HG02759 (cell line): ENCODE data around the gene CDH23.

Source experiments
- ATAC-seq: cut with Tn5 transposase; IDR thresholded peaks from one replicate; pipeline ENCODE4 v1.9.1; 2021; ENCODE audit warnings: mild to moderate bottlenecking, moderate library complexity; ENCODE audit not compliant: unreplicated experiment

CDH23 gene

DNA sequence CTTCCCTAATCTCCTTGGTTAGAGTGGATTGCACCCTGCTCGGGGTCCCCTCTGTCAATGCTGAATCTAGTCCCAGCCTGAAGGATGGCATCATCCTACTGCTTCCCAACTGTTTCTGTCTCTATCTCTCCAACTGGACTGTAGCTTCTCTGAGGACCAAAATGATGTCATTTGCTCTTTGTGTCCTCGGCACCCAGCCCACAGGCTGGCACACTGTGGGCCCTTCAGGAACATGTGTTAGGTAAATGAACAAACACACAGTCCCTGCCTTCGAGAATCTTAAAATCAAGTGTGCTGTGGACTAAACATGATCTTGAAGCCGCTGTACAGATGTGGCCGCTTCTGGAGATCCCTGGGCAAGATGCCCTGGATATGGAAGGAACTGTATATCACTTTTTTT is 5.0 kb upstream of the CDH23 start:
- no peak for ATAC-seq

DNA sequence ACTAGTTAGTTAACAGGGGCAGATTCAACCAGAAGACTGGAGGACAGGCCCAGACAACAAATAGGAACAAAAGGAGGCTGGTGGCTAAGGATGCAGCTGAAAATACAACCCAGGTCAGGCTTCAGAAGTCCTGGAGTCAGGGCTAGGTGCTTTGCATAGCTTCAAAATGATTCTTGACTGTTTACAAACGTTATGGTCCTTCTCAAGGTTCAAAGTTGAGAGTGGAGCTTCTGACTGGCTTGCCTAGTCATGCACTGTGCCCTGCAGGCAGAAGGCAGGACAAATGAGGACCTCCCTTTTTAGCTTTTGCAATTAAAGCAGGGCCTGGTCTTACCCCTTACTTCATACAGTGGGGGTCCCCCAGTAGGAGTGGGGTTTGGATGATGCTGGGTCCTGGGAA is 4.4 kb upstream of the CDH23 start:
- no peak for ATAC-seq

DNA sequence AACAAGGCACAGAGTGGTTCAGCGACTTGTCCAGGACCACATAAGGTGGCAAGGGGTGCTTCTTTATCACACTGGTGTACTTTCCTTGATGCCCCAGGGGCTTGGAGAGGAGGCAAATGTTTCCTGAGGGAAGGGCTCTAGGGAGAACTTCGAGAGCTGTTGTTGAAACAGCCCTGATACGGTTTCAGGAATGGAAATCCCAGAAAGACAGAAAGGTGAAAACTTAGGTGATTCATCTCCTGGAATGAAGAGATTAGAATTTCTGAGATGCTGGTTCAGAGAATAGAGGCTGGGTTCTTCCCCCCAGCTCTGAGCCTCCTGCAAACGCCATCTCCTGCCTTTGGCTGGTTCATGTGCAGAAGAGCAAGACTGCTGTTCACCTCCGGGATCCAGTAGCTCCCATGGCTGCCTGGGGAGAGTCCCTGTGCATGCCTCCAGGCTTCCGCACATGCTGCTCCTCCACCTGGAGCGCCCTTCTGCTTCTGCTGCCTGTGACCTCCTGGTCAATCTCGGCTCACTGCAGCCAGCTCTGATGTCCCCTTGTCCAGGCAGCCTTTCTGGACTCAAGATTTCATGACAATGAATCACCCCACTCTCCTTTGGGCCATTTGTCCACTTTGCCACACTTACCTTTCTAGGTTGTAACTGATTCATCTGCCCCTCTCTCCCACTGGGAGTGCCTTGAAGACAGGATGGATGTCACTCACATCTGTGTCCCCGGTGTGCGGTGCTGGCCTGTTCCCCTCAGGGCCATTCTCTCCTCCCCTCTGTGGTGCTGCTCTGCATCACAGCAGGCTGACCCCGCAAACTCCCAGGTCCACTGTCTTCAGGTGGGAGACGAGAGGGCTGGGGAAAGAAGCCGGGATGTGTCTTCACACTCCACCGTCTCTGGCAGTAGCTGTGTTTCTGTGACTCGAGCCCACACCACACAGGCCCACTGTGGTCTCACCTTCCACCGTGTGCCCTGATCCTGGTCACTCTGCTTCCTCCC is 3.6 kb upstream of the CDH23 start:
- no peak for ATAC-seq

DNA sequence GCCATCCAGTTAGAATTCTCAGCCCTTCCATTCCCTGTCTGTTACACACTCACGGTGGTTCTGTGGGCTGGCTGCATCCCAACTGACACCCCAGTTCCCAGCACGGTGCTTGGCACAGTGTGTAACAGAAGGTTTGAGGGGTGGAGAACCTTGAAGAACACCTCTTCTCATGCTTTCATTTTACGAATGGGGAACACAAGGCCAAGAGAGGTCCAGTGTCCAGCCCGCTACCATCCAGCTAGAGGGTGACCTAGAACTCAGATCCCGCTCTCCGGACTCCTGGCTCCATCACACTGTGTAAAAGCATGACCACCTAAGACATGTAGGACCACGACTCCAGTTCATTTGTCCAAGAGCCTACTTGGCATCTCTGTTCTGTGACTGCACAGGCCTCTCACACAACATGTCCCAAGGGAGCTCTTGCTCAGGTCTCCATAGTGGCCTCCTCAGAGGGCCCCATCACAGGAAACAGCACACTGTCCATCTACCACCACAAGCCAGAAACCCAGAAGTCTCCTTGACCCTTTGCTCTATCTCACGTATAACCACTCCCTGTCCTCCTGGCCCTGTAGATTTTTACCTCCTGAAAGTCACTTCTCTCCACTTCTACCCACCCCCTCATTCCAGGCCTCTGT is 2.8 kb upstream of the CDH23 start:
- ATAC-seq = no peak

DNA sequence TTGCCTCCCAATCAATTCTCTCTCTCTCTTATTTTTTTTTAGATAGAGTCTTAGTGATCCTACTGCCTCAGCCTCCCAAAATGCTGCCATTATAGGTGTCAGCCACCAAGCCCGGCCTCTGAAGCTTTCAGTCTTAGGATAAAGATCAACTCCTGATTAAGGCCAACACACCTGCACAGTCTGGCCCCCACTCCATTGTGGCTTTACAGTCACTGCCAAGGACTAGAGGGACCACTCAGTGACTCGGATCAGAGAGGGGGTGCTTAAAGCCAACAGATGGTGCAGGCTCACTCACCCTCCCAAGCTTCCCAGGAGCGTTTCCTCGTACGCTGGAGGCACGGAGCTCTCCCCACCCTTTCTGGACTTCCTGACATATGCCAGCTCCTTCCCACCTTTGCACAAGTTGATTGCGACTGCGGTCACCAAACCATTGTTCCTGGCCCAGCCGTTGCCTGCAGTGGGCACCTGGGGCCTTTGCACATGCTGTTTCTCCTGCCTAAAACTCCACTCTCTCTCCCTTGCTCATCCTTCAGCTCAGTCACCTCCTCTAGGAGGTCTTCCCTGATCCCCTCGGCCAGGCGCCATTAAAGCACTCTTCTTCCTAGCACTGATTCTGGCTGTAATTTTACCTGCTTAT is 1.7 kb upstream of the CDH23 start:
- no peak for ATAC-seq

DNA sequence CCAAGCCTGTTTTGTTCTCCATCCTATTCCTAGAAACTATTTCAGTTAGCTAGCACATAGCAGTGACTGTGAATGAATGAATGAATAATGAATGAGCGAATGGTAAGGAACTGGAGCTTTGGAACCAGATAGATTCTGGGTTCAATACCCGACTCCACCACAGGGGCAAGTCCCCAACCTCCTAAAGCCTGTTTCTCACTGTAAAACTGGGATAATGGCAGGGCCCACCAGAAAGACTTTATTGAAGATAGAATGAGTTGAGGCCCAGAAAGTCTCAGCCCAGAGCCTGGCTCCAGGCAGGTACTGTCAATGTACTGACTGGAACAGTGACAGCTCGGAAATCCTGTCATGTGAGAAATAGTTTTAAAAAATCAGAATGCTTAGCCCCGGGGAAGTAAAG is 1.1 kb upstream of the CDH23 start:
- ATAC-seq = no peak

DNA sequence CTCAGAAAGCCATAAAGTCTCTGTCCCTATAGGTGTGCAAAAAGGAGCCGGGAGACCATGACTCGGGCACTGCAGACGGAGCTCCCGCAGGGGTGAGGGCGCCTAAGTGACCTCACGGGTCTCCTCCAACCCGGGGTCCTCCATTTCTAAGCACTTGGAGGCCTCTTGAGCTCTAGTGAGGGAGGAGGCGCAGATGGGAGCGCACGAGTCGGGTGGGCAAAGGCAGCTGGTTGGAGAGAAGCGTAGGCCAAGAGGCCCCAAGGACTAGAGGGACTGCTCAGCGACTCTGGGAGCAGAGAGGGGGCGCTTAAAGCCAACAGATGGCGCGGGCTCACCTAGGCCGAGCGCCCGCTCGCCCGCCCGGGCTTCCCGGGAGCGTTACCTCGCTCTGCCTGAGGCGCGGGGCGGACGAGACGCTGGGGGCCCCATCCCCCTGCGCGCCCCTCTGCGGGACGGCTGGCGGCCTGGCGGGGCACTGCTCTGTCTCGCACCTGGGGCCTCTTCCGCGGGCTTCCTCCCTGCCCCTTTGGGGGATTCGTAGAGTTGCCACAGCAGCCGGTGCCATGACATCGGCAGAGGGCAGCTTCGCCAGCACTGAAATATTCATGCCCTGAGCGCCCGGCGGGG is 523 bp upstream of the CDH23 start:
- no peak for ATAC-seq

DNA sequence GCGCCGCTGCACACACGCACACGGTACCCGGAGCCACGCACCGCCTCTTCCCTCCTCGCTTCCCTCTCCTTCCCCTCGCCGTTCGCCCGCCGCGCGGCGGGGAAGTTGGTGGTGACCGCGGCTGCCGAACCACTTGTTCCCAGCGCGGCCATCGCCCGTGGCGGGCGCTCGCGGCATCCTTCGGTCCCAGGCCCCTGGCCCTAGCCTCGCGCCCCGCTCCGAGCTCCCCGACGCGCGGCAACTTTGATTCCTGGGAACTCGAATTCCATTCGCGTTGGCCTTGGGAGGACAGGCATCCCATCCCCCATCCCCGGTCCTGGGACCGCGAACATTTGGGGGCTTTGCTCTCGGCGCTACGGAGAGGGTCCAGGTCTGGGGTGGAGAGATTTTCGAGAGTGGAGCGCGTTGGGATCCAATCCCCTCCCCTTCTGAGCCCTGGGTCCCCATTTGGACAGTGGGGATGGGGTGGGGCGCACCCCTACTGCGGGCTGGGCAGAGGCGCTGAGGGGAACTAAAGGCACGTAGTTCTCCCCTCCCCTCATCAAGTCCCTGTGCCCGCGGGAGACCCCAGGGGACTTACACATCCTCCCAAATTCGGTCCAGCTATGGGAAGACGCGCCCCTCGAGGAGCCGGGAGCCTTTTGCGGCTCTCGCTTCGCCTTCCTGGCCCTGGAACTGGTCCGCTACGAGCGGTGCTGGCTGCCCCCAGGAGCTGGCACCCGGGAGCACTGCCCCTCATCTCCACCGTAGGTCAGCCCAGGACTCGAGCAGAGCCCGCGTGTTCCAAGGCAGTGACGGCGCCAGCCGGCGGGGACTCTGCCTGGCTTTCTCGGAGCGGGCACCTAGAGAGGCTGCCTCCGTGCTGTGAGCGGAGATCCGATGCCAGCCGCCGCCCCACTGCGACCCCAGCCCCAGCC is 834 bp downstream of the CDH23 start:
- ATAC-seq = no peak

DNA sequence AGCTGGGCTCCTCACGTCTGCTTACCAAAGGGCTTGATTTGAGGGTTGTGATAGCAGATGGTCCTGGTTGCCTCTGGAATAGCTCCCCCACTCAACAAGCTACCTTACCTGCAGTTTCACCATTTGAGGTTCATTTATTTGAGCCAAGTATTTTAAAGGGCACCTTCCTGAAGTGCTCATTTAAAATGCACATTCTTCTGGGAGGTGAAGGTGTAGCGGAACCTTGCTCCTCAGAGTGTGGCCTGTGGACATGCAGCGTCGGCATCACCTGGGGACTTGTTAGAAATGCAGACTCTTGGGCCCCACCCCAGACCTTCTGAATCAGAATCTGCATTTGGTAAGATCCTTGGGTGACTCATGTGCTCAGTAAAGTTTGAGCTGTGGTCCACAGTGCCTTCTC is 2.3 kb downstream of the CDH23 start:
- ATAC-seq = no peak

DNA sequence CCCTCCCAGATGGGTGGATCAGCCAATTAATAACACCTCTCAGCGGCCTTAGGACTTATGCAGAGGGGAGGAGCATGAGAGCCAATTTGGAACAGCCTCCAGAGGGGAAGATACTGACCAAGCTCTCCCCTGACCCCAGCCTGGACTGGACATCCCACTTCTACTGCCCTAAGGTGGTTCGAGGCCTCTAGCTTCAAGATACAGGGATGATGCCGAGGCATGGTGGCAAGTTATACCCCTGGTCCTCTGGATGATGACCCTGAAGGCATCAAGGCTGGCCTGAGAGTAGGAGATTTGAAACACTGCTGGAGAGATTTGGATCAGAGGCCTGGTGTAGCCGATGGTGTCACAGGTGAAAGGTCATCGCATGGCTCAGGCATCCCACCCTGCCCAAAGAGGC is 3.2 kb downstream of the CDH23 start:
- ATAC-seq = no peak

DNA sequence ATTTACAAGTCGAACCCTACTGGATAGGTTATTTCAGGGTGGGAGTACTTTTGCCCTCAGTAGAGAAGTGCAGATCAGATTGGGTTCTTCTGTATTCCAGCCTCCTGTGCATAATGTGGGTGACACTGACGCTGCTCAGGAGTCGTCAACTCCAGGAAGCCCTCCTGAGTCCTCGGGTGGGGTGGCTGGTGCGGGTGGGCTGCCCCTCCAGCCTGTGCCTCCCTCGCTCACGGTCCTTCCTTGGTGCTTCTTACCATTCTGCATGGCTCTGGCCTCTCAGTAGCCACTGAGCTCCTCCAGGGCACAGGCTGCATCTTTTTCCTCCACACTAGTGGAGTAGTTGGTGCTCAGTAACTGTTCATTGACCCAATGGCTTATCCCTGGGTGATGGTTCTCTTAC is 4.3 kb downstream of the CDH23 start:
- ATAC-seq = no peak

DNA sequence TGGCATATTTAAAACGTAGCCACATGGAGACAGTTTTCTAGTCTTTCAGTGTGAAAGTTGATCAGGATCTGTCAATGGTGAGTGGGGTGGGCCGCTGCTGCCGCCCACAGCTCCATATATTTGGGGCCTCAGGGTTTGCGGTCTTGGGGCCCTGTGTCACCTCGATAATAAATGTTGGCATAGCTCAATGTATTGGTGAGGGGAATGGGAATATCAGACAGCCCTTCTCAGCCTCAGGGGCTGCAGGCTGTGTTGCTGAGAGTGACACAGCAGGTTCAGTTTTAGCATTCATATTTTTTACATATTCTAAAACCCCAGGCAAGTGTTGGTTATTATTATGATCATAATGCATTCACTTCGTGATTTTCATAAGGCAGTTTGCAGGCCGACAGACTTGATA is 5.3 kb downstream of the CDH23 start:
- ATAC-seq = no peak

DNA sequence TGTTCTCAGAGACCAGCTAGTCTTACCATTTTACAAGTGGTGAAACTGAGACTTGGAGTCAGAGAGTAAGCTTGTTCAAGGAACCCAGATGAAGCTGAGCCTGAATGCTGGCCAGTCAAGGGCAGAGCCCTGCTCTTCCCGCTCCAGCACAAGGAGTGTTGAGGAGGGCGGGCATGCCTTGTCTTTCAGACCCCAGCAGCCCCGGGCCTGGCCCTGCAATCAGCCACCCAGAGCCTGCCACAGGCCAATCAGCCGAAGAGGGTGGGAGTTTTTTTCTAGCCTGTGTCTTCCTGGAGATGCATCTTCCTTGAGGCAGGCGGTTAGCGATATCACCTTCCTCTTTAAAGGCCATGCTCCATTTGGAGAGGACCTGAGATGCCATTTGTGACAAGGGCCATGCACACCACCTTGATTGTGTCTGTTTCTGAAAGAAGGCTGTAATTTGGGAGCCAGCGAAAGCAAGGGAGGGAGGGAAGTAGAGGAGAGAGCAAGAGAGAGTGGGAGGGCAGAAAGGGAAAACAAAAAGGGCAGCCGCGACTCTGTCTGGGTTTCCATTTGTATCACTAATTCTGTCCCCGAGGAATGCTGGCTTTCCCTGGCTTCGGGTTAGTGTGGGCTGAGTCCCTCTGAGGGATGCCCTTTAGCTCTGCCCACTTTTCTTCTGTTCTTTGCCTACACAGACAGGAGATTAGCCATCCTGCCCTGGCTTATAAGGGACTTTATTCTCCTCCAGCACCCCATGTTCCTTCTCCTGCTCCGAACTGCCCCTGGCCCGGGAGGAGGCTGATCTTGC is 8.0 kb downstream of the CDH23 start:
- ATAC-seq = no peak

DNA sequence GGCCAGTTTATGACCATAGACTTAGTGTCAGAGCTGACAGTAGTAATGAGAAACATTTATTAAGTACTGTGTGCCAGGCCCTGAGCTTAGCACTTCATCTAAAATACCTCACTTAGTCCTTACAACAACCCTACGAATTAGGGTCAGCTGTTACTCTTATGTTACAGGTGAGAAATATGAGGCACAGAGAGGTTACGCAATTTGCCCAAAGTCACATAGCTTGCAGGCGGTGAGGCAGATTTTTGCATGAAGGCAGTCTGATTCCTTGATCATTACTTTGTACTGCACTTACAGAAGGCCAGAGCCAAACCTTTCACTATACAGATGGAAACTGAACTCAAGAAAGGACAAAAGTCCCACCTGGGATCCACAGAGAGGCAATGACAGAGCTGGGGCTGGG is 10.2 kb downstream of the CDH23 start:
- no peak for ATAC-seq

DNA sequence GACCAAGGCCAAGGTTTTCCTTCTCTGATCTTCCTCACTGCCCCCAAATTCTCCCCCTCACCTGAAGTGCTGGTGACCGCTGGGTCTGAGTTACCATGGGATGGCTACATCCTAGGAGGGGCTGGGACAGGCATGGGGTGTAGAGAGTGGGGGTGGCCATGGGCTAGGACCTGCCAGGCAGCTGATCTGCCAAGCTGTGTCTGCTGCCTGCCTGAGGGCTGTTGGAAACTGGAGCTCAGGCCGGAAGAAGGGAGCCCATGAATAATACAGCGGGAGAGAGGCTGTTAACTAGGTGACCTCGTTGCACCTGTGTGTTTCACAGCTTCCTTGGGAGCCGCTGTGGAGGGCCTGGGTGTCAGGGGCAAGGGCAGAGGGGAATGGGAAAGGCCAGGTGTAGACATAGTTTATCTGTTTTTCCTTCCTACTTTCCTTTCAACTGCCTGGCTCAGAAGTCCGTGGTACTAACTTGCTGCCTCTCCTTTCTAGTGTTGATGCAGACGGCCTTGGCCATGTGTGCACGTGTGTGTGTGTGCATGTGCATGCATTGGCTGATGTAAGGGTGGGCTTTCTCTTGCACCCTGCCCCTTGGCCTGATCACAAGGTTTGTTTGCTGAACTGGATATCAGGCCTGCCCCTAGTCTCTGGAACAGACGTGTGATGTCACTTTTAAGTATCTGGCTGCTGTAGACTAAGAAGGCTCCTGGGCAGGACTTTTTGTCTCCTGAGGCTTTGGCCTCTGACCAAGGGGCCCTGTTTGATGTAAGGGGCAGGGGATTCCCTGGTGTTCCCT is 11.9 kb downstream of the CDH23 start:
- no peak for ATAC-seq

DNA sequence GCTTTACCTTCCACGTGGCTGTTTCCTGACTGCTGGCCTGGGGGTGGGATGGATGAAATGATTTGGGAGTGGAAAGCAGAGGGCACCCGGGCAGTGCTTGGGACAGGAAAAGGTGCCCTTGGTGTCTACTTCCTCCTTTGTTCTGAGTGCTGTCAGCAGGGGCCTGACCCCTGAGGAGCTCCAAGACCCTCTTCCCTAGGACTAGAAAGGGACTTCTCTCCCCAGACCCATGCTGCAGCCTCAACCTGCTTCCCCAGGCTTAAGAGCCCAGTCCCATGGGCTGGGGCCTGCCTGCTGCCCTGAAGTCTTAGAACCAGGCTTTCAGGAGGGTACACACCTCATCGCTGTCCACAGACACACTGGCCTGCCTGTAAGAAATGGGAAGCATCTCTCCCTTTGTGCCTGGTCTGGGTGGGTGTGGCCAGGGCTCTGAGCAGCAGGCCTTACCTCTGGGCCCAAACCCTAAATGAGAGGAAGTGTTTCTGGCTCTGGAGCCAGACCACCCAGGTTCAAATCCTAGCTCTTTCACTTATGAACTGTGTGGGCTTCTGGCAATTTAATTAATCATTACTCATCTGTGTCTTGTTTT is 12.9 kb downstream of the CDH23 start:
- no peak for ATAC-seq

DNA sequence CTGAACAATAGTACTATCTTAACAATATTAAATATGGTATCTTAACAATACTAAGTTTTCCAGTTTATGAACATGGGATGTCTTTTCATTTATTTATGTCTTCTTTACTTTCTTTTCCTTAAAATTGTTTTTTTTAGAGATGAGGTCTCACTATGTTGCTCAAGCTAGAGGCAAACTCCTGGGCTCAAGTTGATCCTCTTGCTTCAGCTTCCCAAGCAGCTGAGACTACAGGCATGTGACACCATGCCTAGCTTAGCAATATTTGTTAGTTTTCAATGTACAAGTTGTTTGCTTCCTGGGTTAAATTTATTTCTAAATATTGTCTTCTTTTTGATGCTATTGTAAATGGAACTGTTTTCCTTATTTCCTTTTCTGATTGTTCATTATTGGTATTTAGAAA is 16.9 kb downstream of the CDH23 start:
- ATAC-seq = no peak

DNA sequence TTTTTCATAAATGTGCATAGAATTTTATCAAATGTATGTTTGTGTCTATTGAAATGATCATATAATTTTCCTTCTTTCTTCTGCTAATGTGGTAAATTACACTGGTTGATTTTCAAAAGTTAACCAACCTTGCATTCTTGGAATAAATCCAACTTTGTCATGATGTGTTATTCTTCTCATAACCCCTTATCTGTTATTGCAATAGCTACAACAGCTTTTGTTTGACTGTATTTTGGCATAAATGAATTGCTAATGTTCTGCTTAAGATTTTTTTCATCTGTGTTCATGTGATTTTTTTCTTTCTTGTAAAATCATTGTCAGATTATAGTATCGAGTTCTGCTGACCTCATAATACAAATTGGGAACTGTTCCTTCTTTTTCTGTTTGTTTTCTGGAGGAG is 17.6 kb downstream of the CDH23 start:
- no peak for ATAC-seq
